A673 (cell line): ENCODE data around the gene CELF4. TPM values are rescaled to one million over a fixed set of nuclear protein-coding genes. Genes with fewer than 3 reads are reported as not detected.

Source experiments
- BruUV-seq: library from RNA; stranded (reverse); fragments of 400-500 nt; replicated peaks from 2 replicates; lab custom pipeline; 2021; lab: Mats Ljungman, UMichigan
- CTCF ChIA-PET: fragments of 300-600 bp; sonication (Branson Sonifier 250); formaldehyde crosslinking; loops from one replicate; lab custom pipeline; 2022; ENCODE audit warnings: antibody characterized with exemption; lab: Charles Lee
- POLR2A ChIA-PET: fragments of 300-600 bp; sonication (Branson Sonifier 250); formaldehyde crosslinking; loops from one replicate; lab custom pipeline; 2022; ENCODE audit warnings: antibody characterized with exemption; ENCODE audit not compliant: low non-redundant PET; lab: Charles Lee
- DNase-seq: peaks from one replicate; pipeline ENCODE4 v3.0.0-alpha.2; 2015; ENCODE audit warnings: low spot score
- H3K27ac ChIP-seq: fragments of 200-600 bp; sonication (generic); 2 replicates; pipeline ENCODE4 v1.5.1; 2016; ENCODE audit warnings: mixed run types, low read depth, mild to moderate bottlenecking, mixed read lengths, antibody characterized with exemption, low read length; ENCODE audit not compliant: poor library complexity, severe bottlenecking
- H3K27me3 ChIP-seq: fragments of 200-600 bp; sonication (generic); replicated peaks from 2 replicates; pipeline ENCODE4 v1.6.1; 2017; ENCODE audit warnings: mixed run types, low read depth, mild to moderate bottlenecking, mixed read lengths, antibody characterized with exemption, low read length; ENCODE audit not compliant: insufficient read depth, poor library complexity
- H3K36me3 ChIP-seq: fragments of 200-600 bp; sonication (generic); 2 replicates; pipeline ENCODE4 v1.6.1; 2016; ENCODE audit warnings: mixed run types, mild to moderate bottlenecking, mixed read lengths, antibody characterized with exemption, low read length; ENCODE audit not compliant: insufficient read depth, poor library complexity, severe bottlenecking
- H3K4me1 ChIP-seq: fragments of 200-600 bp; sonication (generic); 2 replicates; pipeline ENCODE4 v1.6.1; 2017; ENCODE audit warnings: mixed run types, mild to moderate bottlenecking, mixed read lengths, antibody characterized with exemption, low read length; ENCODE audit not compliant: insufficient read depth, poor library complexity, severe bottlenecking
- H3K4me3 ChIP-seq: fragments of 200-600 bp; sonication (generic); 2 replicates; pipeline ENCODE4 v1.5.1; 2016; ENCODE audit warnings: low read depth, mixed run types, mild to moderate bottlenecking, mixed read lengths, low read length; ENCODE audit not compliant: poor library complexity, severe bottlenecking
- H3K9me3 ChIP-seq: fragments of 200-600 bp; sonication (generic); 2 replicates; pipeline ENCODE4 v1.6.1; 2016; ENCODE audit warnings: mixed run types, low read depth, mild to moderate bottlenecking, mixed read lengths, antibody characterized with exemption, low read length; ENCODE audit not compliant: poor library complexity, severe bottlenecking
- CTCF ChIP-seq: fragments of 300-800, 200-600 bp; sonication (generic); conservative IDR thresholded peaks from 2 replicates; pipeline ENCODE4 v1.5.1; 2017; ENCODE audit warnings: low read depth, mild to moderate bottlenecking, antibody characterized with exemption, low read length, moderate library complexity, mixed read lengths
- EZH2 ChIP-seq: fragments of 200-600 bp; sonication (generic); IDR thresholded peaks from 2 replicates; pipeline ENCODE4 v1.6.1; 2017; ENCODE audit warnings: borderline replicate concordance, low read depth, mild to moderate bottlenecking, mixed read lengths, antibody characterized with exemption, low read length; ENCODE audit not compliant: poor library complexity, severe bottlenecking
- intact Hi-C: fragments of 100-400 bp; cut with micrococcal nuclease; formaldehyde crosslinking; loops from one replicate; pipeline ENCODE4 v1.10.0; 2022; ENCODE audit not compliant: unreplicated experiment
- total RNA-seq: library from RNA; stranded (reverse); gene quantifications from 2 replicates; pipeline ENCODE4 v1.2.3, GENCODE V29; 2021

CELF4 gene
- total RNA-seq, 1 experiment from 2014 or later, result not detected

- Histone ChIP-seq H3K36me3 (no peaks in the 10 kb centered on the region), H3K27me3 (peaks cover 100% of the 10 kb centered on the region), H3K4me3 (no peak overlapping the region), H3K27ac (no peak overlapping the region), H3K4me1 (no peaks in the 10 kb centered on the region), H3K9me3 (no peaks in the 10 kb centered on the region)
- ChIA-PET CTCF (no interaction called here), POLR2A (no interaction called here)
- intact Hi-C loops, result no loop called here
- no peak for DNase-seq
- TF ChIP-seq CTCF (no peak), EZH2 (no peak)
- BruUV-seq, result no TSS peak
Measured at GRCh38 chr18:37489011-37489410, 76.6 kb downstream of the CELF4 start.

GRCh38 chr18:37487400-37487867 is 78.2 kb downstream of the CELF4 start:
- CTCF ChIA-PET, result no interaction called here
- Histone ChIP-seq H3K27me3 (peaks cover 100% of the 10 kb centered on the region), H3K27ac (no peak overlapping the region), H3K4me1 (no peaks in the 10 kb centered on the region), H3K36me3 (no peaks in the 10 kb centered on the region), H3K9me3 (no peaks in the 10 kb centered on the region), H3K4me3 (no peak overlapping the region)
- DNase-seq, result no peak
- BruUV-seq, result no TSS peak
- intact Hi-C loops, result no loop called here
- TF ChIP-seq CTCF, result no peak
- no peak for TF ChIP-seq EZH2
- POLR2A ChIA-PET, result no interaction called here

- no peaks in the 10 kb centered on the region for H3K4me1 ChIP-seq
- TF ChIP-seq EZH2 (no peak), CTCF (no peak)
- intact Hi-C loops, result no loop called here
- no peak for DNase-seq
- POLR2A ChIA-PET, result no interaction called here
- no peaks in the 10 kb centered on the region for H3K36me3 ChIP-seq
- no TSS peak for BruUV-seq
- CTCF ChIA-PET, result no interaction called here
- H3K9me3 ChIP-seq, result no peaks in the 10 kb centered on the region
- peaks cover 99% of the 10 kb centered on the region for H3K27me3 ChIP-seq
- H3K4me3 ChIP-seq, result no peak overlapping the region
- H3K27ac ChIP-seq, result no peak overlapping the region
Measured at GRCh38 chr18:37486848-37487247, 78.8 kb downstream of the CELF4 start.
